GM18519 (cell line): Measurements from ENCODE around the gene PPM1L.

Experiments used
- ATAC-seq: cut with Tn5 transposase; IDR thresholded peaks from one replicate; pipeline ENCODE4 v1.9.1; 2021; ENCODE audit warnings: mild to moderate bottlenecking, moderate library complexity; ENCODE audit not compliant: unreplicated experiment, low FRiP score

PPM1L gene

GRCh38 chr3:161070980-161071663 lies 315.1 kb downstream of the PPM1L start:
- ATAC-seq = no peak

GRCh38 chr3:161072211-161072621 lies 316.2 kb downstream of the PPM1L start:
- no peak for ATAC-seq

- ATAC-seq = no peak
Observed at GRCh38 chr3:161072751-161073150, 316.7 kb downstream of the PPM1L start.

GRCh38 chr3:161073181-161073580 lies 317.1 kb downstream of the PPM1L start:
- no peak for ATAC-seq

- ATAC-seq = peak; percentile 75
Observed at GRCh38 chr3:161081633-161082032, 325.6 kb downstream of the PPM1L start.

- peak; percentile 17 for ATAC-seq
Observed at GRCh38 chr3:161082063-161082462, 326.0 kb downstream of the PPM1L start.

GRCh38 chr3:161083131-161083530 lies 327.1 kb downstream of the PPM1L start:
- no peak for ATAC-seq

- no peak for ATAC-seq
Observed at GRCh38 chr3:161084277-161084676, 328.2 kb downstream of the PPM1L start.

GRCh38 chr3:161093895-161094294 lies 337.9 kb downstream of the PPM1L start:
- no peak for ATAC-seq

GRCh38 chr3:161096771-161097367 lies 340.8 kb downstream of the PPM1L start:
- no peak for ATAC-seq

- no peak for ATAC-seq
Observed at GRCh38 chr3:161100994-161101393, 345.0 kb downstream of the PPM1L start.

GRCh38 chr3:161101609-161102008 lies 345.6 kb downstream of the PPM1L start:
- ATAC-seq = no peak

GRCh38 chr3:161103776-161104385 lies 347.9 kb downstream of the PPM1L start:
- no peak for ATAC-seq

GRCh38 chr3:161104561-161105551 lies 348.8 kb downstream of the PPM1L start, which contains the start of gene B3GALNT1:
Gene B3GALNT1 (minus strand): TSS chr3:161105349. CDS start chr3:161086754, 18,595 bp downstream.
- peak; percentile 70 for ATAC-seq

GRCh38 chr3:161107311-161107710 lies 351.3 kb downstream of the PPM1L start:
- no peak for ATAC-seq

- ATAC-seq = no peak
Observed at GRCh38 chr3:161108840-161109239, 352.8 kb downstream of the PPM1L start.

- ATAC-seq = no peak
Observed at GRCh38 chr3:161117646-161118045, 361.6 kb downstream of the PPM1L start.

- ATAC-seq = no peak
Observed at GRCh38 chr3:161126495-161126894, 370.5 kb downstream of the PPM1L start.
